Neural cell (in vitro differentiated cells): ENCODE data around the gene CALML4.

Experiments
- CTCF ChIP-seq: fragments of 450-650 bp; IDR thresholded peaks from 2 replicates; pipeline ENCODE4 v1.5.1; 2014; ENCODE audit warnings: antibody characterized with exemption, mild to moderate bottlenecking, moderate library complexity; ENCODE audit not compliant: poor library complexity, severe bottlenecking
- POLR2AphosphoS5 ChIP-seq: IDR thresholded peaks from 2 replicates; pipeline ENCODE4 v1.6.1; 2012
- RAD21 ChIP-seq: fragments of 450-650 bp; conservative IDR thresholded peaks from 2 replicates; pipeline ENCODE4 v1.6.1; 2014; ENCODE audit warnings: antibody characterized with exemption, mild to moderate bottlenecking, moderate library complexity
- REST ChIP-seq: IDR thresholded peaks from 2 replicates; pipeline ENCODE4 v1.6.1; 2012; ENCODE audit warnings: borderline replicate concordance

GRCh38 chr15:68201879-68202261 is 3.3 kb downstream of the CALML4 start:
- TF ChIP-seq REST (no peak), CTCF (no peak), RAD21 (no peak), POLR2AphosphoS5 (no peak)
